Measurements from ENCODE around the gene BMP7. TPM values are rescaled to one million over a fixed set of nuclear protein-coding genes. Genes with fewer than 3 reads are reported as not detected.

The BMP7 gene
- polyA plus RNA-seq, 4 donors: 66.4 to 113 (median 91.3) TPM

GRCh38 chr20:57136734-57137133, 129.7 kb downstream of the BMP7 start:
- no peak for DNase-seq (ENCODE audit: low read depth in 4 of 4, low spot score in 2 of 4)

GRCh38 chr20:57135875-57136274, 130.6 kb downstream of the BMP7 start:
- DNase-seq (ENCODE audit: low read depth in 4 of 4, low spot score in 2 of 4): no peak

- DNase-seq (ENCODE audit: low read depth in 4 of 4, low spot score in 2 of 4): no peak
Observed at GRCh38 chr20:57134804-57135203, 131.6 kb downstream of the BMP7 start.

GRCh38 chr20:57133926-57134650, 132.4 kb downstream of the BMP7 start:
- peak in 1 of 4 donors; percentile 31 for DNase-seq (ENCODE audit: low read depth in 4 of 4, low spot score in 2 of 4)

- DNase-seq (ENCODE audit: low read depth in 4 of 4, low spot score in 2 of 4): no peak
Observed at GRCh38 chr20:57131601-57132391, 134.6 kb downstream of the BMP7 start.

- no peak for DNase-seq (ENCODE audit: low read depth in 4 of 4, low spot score in 2 of 4)
Observed at GRCh38 chr20:57131077-57131476, 135.4 kb downstream of the BMP7 start.

- no peak for DNase-seq (ENCODE audit: low read depth in 4 of 4, low spot score in 2 of 4)
Observed at GRCh38 chr20:57130160-57130772, 136.2 kb downstream of the BMP7 start.

- DNase-seq (ENCODE audit: low read depth in 4 of 4, low spot score in 2 of 4): no peak
Observed at GRCh38 chr20:57129303-57129702, 137.1 kb downstream of the BMP7 start.

GRCh38 chr20:57128044-57128757, 138.2 kb downstream of the BMP7 start:
- no peak for DNase-seq (ENCODE audit: low read depth in 4 of 4, low spot score in 2 of 4)

GRCh38 chr20:57126481-57127092, 139.9 kb downstream of the BMP7 start:
- no peak for DNase-seq (ENCODE audit: low read depth in 4 of 4, low spot score in 2 of 4)

- DNase-seq (ENCODE audit: low read depth in 4 of 4, low spot score in 2 of 4): peak in 1 of 4 donors; percentile 20
Observed at GRCh38 chr20:57124800-57125517, 141.5 kb downstream of the BMP7 start.

- no peak for DNase-seq (ENCODE audit: low read depth in 4 of 4, low spot score in 2 of 4)
Observed at GRCh38 chr20:57124366-57124765, 142.1 kb downstream of the BMP7 start.

- no peak for DNase-seq (ENCODE audit: low read depth in 4 of 4, low spot score in 2 of 4)
Observed at GRCh38 chr20:57123504-57123903, 142.9 kb downstream of the BMP7 start.

- peak in 3 of 4 donors; percentile 28 to 69 (median 54) for DNase-seq (ENCODE audit: low read depth in 4 of 4, low spot score in 2 of 4)
Observed at GRCh38 chr20:57122536-57123489, 143.6 kb downstream of the BMP7 start.

- DNase-seq (ENCODE audit: low read depth in 4 of 4, low spot score in 2 of 4): no peak
Observed at GRCh38 chr20:57118964-57119363, 147.5 kb downstream of the BMP7 start.

Data from left renal cortex interstitium (tissue), 4 donors.